ENCODE measurements around the gene GMPS. TPM values are rescaled to one million over a fixed set of nuclear protein-coding genes. Genes with fewer than 3 reads are reported as not detected.

The GMPS gene
- total and polyA plus RNA-seq, 2 of the 13 experiments (the other 11 are each of a cell fraction or from before 2014, with no cell fraction given) = 29.6 to 85.5 TPM

DNA sequence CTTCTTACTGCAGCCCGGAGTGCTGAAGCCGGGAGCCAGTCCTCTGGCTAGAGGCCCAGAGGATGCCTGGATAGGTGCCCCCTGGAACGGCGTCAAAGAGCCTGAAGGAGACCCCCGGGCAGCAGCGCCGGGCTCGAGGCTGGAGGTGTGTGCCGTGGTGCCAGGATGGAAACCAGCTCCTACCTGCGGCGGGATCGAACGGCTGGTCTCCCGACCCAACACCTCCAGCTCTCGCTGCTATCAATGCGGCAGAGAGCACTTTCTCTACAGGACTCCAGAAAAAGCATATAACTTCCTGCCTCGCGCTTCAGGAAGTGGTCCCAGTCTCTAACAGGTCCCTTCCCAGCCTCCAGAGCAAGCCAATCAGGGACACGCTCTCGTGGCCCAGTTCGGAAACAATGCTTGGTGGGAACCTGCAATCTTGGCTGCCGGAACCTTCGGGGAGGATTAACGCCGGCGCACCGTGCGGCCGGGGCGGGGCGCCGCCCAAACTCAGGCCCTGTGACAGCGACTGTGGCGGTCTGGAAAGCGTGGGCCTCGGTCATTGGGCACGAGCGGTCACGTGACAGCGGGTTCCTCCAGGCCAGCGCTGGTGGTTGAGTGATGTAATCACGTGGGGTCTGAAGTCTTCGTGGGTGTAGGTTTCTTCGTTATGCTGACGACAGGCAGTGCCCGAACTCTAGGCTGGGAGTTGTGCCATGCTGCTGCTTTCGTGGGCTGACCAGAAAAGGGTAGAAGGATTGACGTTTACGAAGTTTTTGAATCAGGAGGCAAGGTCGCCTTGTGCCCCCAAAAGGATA is 16.1 kb upstream of the GMPS start, which contains the start of gene SLC33A1 (continued):
- no peak for TF ChIP-seq NFATC3 (CRISPR knock-in tag; IDR thresholded peaks at IDR 0.05)
- TF ChIP-seq ZNF740 (CRISPR knock-in tag; IDR thresholded peaks at IDR 0.05) = no peak
- peak; percentile 94 for TF ChIP-seq KLF6 (CRISPR knock-in tag; IDR thresholded peaks at IDR 0.05)
- no peak for TF ChIP-seq ZNF326 (CRISPR knock-in tag; IDR thresholded peaks at IDR 0.05; ENCODE audit: borderline replicate concordance)
- peak; percentile 28; the same call in 1 of the 2 replicates for TF ChIP-seq CERS6 (CRISPR knock-in tag; IDR thresholded peaks at IDR 0.05)
- no peak; the same call in 1 of the 2 replicates for TF ChIP-seq ZSCAN22 (CRISPR knock-in tag; IDR thresholded peaks at IDR 0.05)
- no peak for TF ChIP-seq RFX1 (IDR thresholded peaks at IDR 0.05)
- TF ChIP-seq POGZ (CRISPR knock-in tag; IDR thresholded peaks at IDR 0.05) = peak; percentile 99
- peak; percentile 48; the same call in 1 of the 2 replicates for TF ChIP-seq SRF (IDR thresholded peaks at IDR 0.05; ENCODE audit: low read depth, low read length)
- TF ChIP-seq, protein P1, sequence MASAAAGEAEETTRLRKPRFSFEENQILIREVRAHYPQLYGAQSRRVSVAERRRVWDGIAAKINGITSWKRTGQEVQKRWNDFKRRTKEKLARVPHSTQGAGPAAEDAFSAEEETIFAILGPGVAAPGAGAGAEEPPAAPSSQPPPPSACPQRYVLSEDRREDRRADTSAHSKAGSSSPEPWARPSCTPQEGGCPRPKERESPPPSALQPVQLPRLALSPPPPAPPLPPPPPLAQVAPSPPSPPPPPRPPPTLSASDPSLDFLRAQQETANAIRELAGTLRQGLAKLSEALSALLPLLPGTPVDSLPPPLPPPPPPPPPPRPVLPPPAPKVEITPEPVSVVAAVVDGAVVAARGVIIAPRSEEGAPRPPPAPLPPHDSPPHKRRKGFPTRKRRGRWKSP (CRISPR knock-in tag; IDR thresholded peaks at IDR 0.05) = 0 out of 2 replicates have a peak, but pooled peaks have one; percentile 58
- peak; percentile 95 for TF ChIP-seq ZNF614 (CRISPR knock-in tag; IDR thresholded peaks at IDR 0.05; ENCODE audit: borderline replicate concordance)
- TF ChIP-seq ZNF331 (CRISPR knock-in tag; IDR thresholded peaks at IDR 0.05) = peak; percentile 96
- TF ChIP-seq MAF1 (CRISPR knock-in tag; IDR thresholded peaks at IDR 0.05; ENCODE audit: borderline replicate concordance) = no peak
- peak; percentile 99 for TF ChIP-seq KAT8 (CRISPR knock-in tag; IDR thresholded peaks at IDR 0.05)
- peak; percentile 82 for TF ChIP-seq MEIS2 (CRISPR knock-in tag; IDR thresholded peaks at IDR 0.05)
- TF ChIP-seq TAF15 (IDR thresholded peaks at IDR 0.05; ENCODE audit: low read depth, low read length, poor library complexity, severe bottlenecking) = peak; percentile 91
- peak; percentile 87 for TF ChIP-seq GTF2F1 (IDR thresholded peaks at IDR 0.05; ENCODE audit: low read length)
- peak; percentile 81; the same call in 1 of the 2 replicates for TF ChIP-seq ZNF121 (CRISPR knock-in tag; IDR thresholded peaks at IDR 0.05)
- 0 out of 2 replicates have a peak, but pooled peaks have one; percentile 33 for TF ChIP-seq ZNF30 (CRISPR knock-in tag; IDR thresholded peaks at IDR 0.05)
- TF ChIP-seq HHEX (CRISPR knock-in tag; IDR thresholded peaks at IDR 0.05) = peak; percentile 29; the same call in 1 of the 2 replicates
- no peak for TF ChIP-seq JUNB (CRISPR knock-in tag; IDR thresholded peaks at IDR 0.05; ENCODE audit: borderline replicate concordance)
- TF ChIP-seq ZNF205 (CRISPR knock-in tag; IDR thresholded peaks at IDR 0.05) = peak; percentile 92
- TF ChIP-seq, protein P2, sequence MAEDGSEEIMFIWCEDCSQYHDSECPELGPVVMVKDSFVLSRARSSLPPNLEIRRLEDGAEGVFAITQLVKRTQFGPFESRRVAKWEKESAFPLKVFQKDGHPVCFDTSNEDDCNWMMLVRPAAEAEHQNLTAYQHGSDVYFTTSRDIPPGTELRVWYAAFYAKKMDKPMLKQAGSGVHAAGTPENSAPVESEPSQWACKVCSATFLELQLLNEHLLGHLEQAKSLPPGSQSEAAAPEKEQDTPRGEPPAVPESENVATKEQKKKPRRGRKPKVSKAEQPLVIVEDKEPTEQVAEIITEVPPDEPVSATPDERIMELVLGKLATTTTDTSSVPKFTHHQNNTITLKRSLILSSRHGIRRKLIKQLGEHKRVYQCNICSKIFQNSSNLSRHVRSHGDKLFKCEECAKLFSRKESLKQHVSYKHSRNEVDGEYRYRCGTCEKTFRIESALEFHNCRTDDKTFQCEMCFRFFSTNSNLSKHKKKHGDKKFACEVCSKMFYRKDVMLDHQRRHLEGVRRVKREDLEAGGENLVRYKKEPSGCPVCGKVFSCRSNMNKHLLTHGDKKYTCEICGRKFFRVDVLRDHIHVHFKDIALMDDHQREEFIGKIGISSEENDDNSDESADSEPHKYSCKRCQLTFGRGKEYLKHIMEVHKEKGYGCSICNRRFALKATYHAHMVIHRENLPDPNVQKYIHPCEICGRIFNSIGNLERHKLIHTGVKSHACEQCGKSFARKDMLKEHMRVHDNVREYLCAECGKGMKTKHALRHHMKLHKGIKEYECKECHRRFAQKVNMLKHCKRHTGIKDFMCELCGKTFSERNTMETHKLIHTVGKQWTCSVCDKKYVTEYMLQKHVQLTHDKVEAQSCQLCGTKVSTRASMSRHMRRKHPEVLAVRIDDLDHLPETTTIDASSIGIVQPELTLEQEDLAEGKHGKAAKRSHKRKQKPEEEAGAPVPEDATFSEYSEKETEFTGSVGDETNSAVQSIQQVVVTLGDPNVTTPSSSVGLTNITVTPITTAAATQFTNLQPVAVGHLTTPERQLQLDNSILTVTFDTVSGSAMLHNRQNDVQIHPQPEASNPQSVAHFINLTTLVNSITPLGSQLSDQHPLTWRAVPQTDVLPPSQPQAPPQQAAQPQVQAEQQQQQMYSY (CRISPR knock-in tag; IDR thresholded peaks at IDR 0.05) = 0 out of 2 replicates have a peak, but pooled peaks have one; percentile 4
- peak in 1 of 2 experiments; percentile 61; a peak in 1 of 4 replicates for TF ChIP-seq EP300 (IDR thresholded peaks at IDR 0.05; ENCODE audit: low read depth in 2 of 2, low read length in 2 of 2)
- TF ChIP-seq EP300 (CRISPR knock-in tag; IDR thresholded peaks at IDR 0.05; ENCODE audit: borderline replicate concordance) = peak; percentile 74; the same call in 1 of the 2 replicates
- TF ChIP-seq TBX3 (IDR thresholded peaks at IDR 0.05; ENCODE audit: borderline replicate concordance) = peak; percentile 68
